ENCODE measurements around the gene FBXL7.

GRCh38 chr5:15844253-15844652, 344.3 kb downstream of the FBXL7 start:
- no peak for TF ChIP-seq EZH2 (IDR thresholded peaks at IDR 0.05; ENCODE audit: insufficient read depth, poor library complexity, severe bottlenecking)
- no peak for TF ChIP-seq EZH2phosphoT487 (IDR thresholded peaks at IDR 0.05; ENCODE audit: insufficient read depth, low read depth)

Measured in GM23248 (cell line).